Gastrocnemius medialis (tissue), 4 donors: ENCODE measurements around the gene TSC22D4. TPM values are rescaled to one million over a fixed set of nuclear protein-coding genes. Genes with fewer than 3 reads are reported as not detected.

Experiments
- ATAC-seq, 2 donors: fragments of 150-250 bp; one replicate each; pipeline ENCODE4 v1.9.1; 2016
- DNase-seq, 2 donors: peaks; one replicate each; pipeline ENCODE4 v3.0.0-alpha.2; 2019
- H3K27ac ChIP-seq, 4 donors: fragments of 200-600 bp; sonication (generic); 1 replicate in 1 of 4; 2 replicates in 3 of 4; pipeline ENCODE4 v1.5.1; 2016 to 2018; ENCODE audit warnings: mild to moderate bottlenecking in 2 of 4, moderate library complexity in 1 of 4
- H3K27me3 ChIP-seq, 3 donors: fragments of 200-600 bp; sonication (generic) in 2 of 3; 1 replicate in 1 of 3; 2 replicates in 2 of 3; pipeline versions ENCODE4 v1.5.1 to v1.6.0; 2016 to 2019; ENCODE audit warnings: mild to moderate bottlenecking in 1 of 3, moderate library complexity in 1 of 3
- H3K36me3 ChIP-seq, 2 donors: fragments of 200-600 bp; sonication (generic) in 1 of 2; one replicate each; pipeline ENCODE4 v1.5.1; 2017 to 2018
- H3K4me1 ChIP-seq, 2 donors: fragments of 200-600 bp; sonication (generic) in 1 of 2; one replicate each; pipeline ENCODE4 v1.5.1; 2016 to 2017; ENCODE audit warnings: mild to moderate bottlenecking in 2 of 2
- H3K4me3 ChIP-seq, 4 donors: fragments of 200-600 bp; sonication (generic) in 3 of 4; 1 replicate in 1 of 4; 2 replicates in 3 of 4; pipeline ENCODE4 v1.5.1; 2016 to 2019; ENCODE audit warnings: mild to moderate bottlenecking in 2 of 4
- H3K9me3 ChIP-seq, 3 donors: fragments of 200-600 bp; sonication (generic) in 2 of 3; 1 replicate in 1 of 3; 2 replicates in 2 of 3; pipeline ENCODE4 v1.5.1; 2016 to 2019
- POLR2A ChIP-seq, 2 donors: fragments of 450-650 bp; IDR thresholded peaks; one replicate each; pipeline ENCODE4 v1.6.1; 2017; ENCODE audit warnings: antibody characterized with exemption in 2 of 2, mild to moderate bottlenecking in 2 of 2, moderate library complexity in 2 of 2
- in situ Hi-C, 4 donors: fragments of 200-750 bp; cut with MboI; loops; one replicate each; pipeline versions ENCODE4 v1.15.0 to v1.8.0; 2017; ENCODE audit warnings: low sequenced_read_pairs in 4 of 4
- intact Hi-C: fragments of 100-400 bp; cut with DNase I; formaldehyde crosslinking; loops from one replicate; pipeline ENCODE4 v1.15.1; 2023; ENCODE audit warnings: low total_unique reads
- total RNA-seq, 4 donors: library from RNA; depleted of rRNA; stranded (reverse); fragments of >200 nt; gene quantifications; one replicate each; pipeline versions ENCODE4 v1.1.0 to v1.2.3, GENCODE V29; 2016
- TF ChIP-seq, protein P1 (sequence below), 5 experiments: fragments of 450-650 bp in 3 of 5; fragments of 200-600 bp in 2 of 5; sonication (generic) in 2 of 5; IDR thresholded peaks in 4 of 5; conservative IDR thresholded peaks in 1 of 5; 1 replicate in 4 of 5; 2 replicates in 1 of 5; pipeline ENCODE4 v1.5.1; 2016 to 2019; ENCODE audit warnings: antibody characterized with exemption in 5 of 5, mild to moderate bottlenecking in 3 of 5, moderate library complexity in 3 of 5

The TSC22D4 gene
- total RNA-seq, 4 donors from 2014 or later = 14.3 to 25.5 (median 21.2) TPM

DNA sequence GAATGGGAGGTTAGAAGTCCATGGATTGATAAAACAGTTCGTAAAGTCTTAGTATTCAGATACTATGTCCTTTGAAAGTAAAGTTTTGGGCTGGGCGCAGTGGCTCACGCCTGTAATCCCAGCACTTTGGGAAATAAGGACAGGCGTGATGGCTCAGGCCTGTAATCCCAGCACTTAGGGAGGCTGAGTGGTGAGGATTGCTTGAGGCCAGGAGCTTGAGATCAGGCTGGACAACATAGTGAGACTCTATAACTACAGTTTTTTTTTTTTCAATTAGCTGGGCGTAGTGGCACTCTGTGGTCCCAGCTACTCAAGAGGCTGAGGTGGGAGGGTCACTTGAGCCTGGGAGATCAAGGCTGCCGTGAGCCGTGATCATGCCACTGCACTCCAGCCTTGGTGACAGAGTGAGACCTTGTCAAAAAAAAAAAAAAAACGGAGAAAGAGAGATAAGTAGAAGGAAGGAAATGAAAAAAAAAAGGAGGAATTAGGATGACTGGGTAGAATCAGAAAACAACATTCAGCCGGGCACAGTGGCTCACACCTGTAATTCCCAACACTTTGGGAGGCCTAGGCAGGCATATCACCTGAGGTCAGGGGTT lies 34.3 kb upstream of the TSC22D4 start:
- no peak for TF ChIP-seq POLR2A (IDR thresholded peaks at IDR 0.05)
- TF ChIP-seq, protein P1, sequence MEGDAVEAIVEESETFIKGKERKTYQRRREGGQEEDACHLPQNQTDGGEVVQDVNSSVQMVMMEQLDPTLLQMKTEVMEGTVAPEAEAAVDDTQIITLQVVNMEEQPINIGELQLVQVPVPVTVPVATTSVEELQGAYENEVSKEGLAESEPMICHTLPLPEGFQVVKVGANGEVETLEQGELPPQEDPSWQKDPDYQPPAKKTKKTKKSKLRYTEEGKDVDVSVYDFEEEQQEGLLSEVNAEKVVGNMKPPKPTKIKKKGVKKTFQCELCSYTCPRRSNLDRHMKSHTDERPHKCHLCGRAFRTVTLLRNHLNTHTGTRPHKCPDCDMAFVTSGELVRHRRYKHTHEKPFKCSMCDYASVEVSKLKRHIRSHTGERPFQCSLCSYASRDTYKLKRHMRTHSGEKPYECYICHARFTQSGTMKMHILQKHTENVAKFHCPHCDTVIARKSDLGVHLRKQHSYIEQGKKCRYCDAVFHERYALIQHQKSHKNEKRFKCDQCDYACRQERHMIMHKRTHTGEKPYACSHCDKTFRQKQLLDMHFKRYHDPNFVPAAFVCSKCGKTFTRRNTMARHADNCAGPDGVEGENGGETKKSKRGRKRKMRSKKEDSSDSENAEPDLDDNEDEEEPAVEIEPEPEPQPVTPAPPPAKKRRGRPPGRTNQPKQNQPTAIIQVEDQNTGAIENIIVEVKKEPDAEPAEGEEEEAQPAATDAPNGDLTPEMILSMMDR (IDR thresholded peaks at IDR 0.05 in 4 of 5, conservative IDR thresholded peaks at IDR 0.05 in 1 of 5) = no peak
- Histone ChIP-seq H3K4me3 (no peak overlapping the region), H3K27ac (no peak overlapping the region), H3K36me3 (no peaks in the 10 kb centered on the region), H3K4me1 (no peaks in the 10 kb centered on the region), H3K27me3 (peaks cover 0 to 11% (median 5%) of the 10 kb centered on the region in 3 donors), H3K9me3 (no peaks in the 10 kb centered on the region)
- DNase-seq = no peak
- ATAC-seq = no peak
- intact Hi-C loops (no loop called here), in situ Hi-C loops (no loop called here)

GRCh38 chr7:100510437-100511239 lies 31.6 kb upstream of the TSC22D4 start:
- intact Hi-C loops (no loop called here), in situ Hi-C loops (no loop called here)
- TF ChIP-seq POLR2A (IDR thresholded peaks at IDR 0.05) = no peak
- Histone ChIP-seq H3K4me3 (no peak overlapping the region), H3K4me1 (no peaks in the 10 kb centered on the region), H3K36me3 (no peaks in the 10 kb centered on the region), H3K27me3 (peaks cover 0 to 11% (median 5%) of the 10 kb centered on the region in 3 donors), H3K9me3 (no peaks in the 10 kb centered on the region), H3K27ac (no peak overlapping the region)
- DNase-seq = no peak
- no peak for ATAC-seq

DNA sequence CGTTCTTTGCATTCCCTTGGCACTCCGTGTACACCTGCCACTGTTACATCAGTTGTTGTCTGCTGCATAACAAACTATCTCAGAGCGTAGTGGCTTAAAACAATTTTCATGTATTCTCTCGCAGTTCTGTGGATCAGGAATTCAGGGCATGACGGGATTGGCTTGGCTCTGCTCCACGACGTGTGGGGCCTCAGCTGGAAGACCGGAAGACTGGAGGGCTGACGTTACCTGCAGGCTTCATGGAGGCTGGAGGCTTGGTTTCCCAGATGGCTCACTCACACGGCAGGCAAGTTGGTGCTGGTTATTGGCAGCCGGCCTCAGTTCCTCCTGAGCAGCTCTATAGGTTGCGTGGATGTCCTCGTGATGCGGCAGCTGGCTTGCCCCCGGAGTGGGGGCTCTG lies 30.2 kb upstream of the TSC22D4 start:
- in situ Hi-C loops = no loop called here
- Histone ChIP-seq H3K27ac (no peak overlapping the region), H3K4me3 (no peak overlapping the region), H3K4me1 (no peaks in the 10 kb centered on the region), H3K27me3 (peaks cover 4 to 11% (median 5%) of the 10 kb centered on the region in 3 donors), H3K9me3 (no peaks in the 10 kb centered on the region), H3K36me3 (no peaks in the 10 kb centered on the region)
- ATAC-seq = no peak
- intact Hi-C loops = no loop called here
- no peak for DNase-seq
- no peak for TF ChIP-seq POLR2A (IDR thresholded peaks at IDR 0.05)
- TF ChIP-seq, protein P1 (IDR thresholded peaks at IDR 0.05 in 4 of 5, conservative IDR thresholded peaks at IDR 0.05 in 1 of 5) = no peak

- TF ChIP-seq POLR2A (IDR thresholded peaks at IDR 0.05) = no peak
- TF ChIP-seq, protein P1 (IDR thresholded peaks at IDR 0.05 in 4 of 5, conservative IDR thresholded peaks at IDR 0.05 in 1 of 5) = no peak
- intact Hi-C loops = no loop called here
- in situ Hi-C loops = no loop called here
- Histone ChIP-seq H3K27me3 (peaks cover 4 to 17% (median 5%) of the 10 kb centered on the region in 3 donors), H3K4me3 (no peak overlapping the region), H3K36me3 (no peaks in the 10 kb centered on the region), H3K4me1 (no peaks in the 10 kb centered on the region), H3K27ac (no peak overlapping the region), H3K9me3 (no peaks in the 10 kb centered on the region)
- ATAC-seq (no peak), DNase-seq (no peak)
These were observed 27.4 kb upstream of the TSC22D4 start for GRCh38 chr7:100506356-100506923.
